NB4 (cell line): ENCODE results near the gene ENAH.

Experiments used
- MYC ChIP-seq: IDR thresholded peaks from 2 replicates; pipeline ENCODE4 v1.6.1; 2011; ENCODE audit warnings: low read depth, low read length
- POLR2A ChIP-seq: IDR thresholded peaks from 2 replicates; pipeline ENCODE4 v1.6.1; 2011; ENCODE audit warnings: mild to moderate bottlenecking; ENCODE audit not compliant: insufficient read length; ENCODE audit errors: extremely low read depth
- TF ChIP-seq, protein P1 (sequence below): IDR thresholded peaks from one replicate; pipeline ENCODE4 v1.5.1; 2012; ENCODE audit warnings: low read depth, low read length

DNA sequence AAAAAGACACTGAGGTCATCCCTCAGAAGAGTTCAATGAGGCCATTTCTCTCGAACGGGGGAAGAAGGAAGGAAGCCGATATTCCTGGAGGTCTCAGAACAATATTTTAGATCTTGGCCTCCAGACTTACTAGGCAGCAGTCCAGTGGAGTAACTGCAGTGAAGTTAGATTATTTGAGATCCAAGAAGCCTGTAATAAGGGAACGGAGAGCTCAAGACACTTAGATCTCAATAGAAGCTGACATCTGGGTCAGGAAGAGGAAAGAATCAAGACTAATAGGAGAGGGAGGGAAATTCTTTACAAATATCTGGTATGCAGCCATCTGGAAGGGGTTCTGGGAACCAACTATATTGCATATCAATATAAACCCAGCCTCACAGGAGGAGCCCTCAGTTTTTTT is 13.6 kb upstream of the ENAH start:
- TF ChIP-seq POLR2A = no peak
- TF ChIP-seq, protein P1, sequence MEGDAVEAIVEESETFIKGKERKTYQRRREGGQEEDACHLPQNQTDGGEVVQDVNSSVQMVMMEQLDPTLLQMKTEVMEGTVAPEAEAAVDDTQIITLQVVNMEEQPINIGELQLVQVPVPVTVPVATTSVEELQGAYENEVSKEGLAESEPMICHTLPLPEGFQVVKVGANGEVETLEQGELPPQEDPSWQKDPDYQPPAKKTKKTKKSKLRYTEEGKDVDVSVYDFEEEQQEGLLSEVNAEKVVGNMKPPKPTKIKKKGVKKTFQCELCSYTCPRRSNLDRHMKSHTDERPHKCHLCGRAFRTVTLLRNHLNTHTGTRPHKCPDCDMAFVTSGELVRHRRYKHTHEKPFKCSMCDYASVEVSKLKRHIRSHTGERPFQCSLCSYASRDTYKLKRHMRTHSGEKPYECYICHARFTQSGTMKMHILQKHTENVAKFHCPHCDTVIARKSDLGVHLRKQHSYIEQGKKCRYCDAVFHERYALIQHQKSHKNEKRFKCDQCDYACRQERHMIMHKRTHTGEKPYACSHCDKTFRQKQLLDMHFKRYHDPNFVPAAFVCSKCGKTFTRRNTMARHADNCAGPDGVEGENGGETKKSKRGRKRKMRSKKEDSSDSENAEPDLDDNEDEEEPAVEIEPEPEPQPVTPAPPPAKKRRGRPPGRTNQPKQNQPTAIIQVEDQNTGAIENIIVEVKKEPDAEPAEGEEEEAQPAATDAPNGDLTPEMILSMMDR = no peak
- TF ChIP-seq MYC = no peak
